Left ventricle myocardium inferior (tissue), 1 donor: ENCODE results near the gene POU2F1. TPM values are rescaled to one million over a fixed set of nuclear protein-coding genes. Genes with fewer than 3 reads are reported as not detected.

ENCODE experiments used
- DNase-seq: peaks from one replicate; pipeline ENCODE4 v3.0.0-alpha.2; 2020
- H3K27ac ChIP-seq: fragments of 200-600 bp; replicated peaks from 2 replicates; pipeline ENCODE4 v1.8.0; 2021
- H3K27me3 ChIP-seq: fragments of 200-600 bp; 2 replicates; pipeline ENCODE4 v1.8.0; 2021; ENCODE audit warnings: low read depth
- H3K36me3 ChIP-seq: fragments of 200-600 bp; 2 replicates; pipeline ENCODE4 v1.8.0; 2021
- H3K4me1 ChIP-seq: fragments of 200-600 bp; 2 replicates; pipeline ENCODE4 v1.8.0; 2021
- H3K4me3 ChIP-seq: fragments of 200-600 bp; 2 replicates; pipeline ENCODE4 v1.8.0; 2021; ENCODE audit warnings: mild to moderate bottlenecking, moderate library complexity
- H3K9me3 ChIP-seq: fragments of 200-600 bp; replicated peaks from 2 replicates; pipeline ENCODE4 v1.8.0; 2021
- intact Hi-C: fragments of 100-400 bp; cut with micrococcal nuclease; formaldehyde crosslinking; loops from one replicate; pipeline ENCODE4 v1.11.0; 2022
- long read RNA-seq: library from polyadenylated mRNA; unstranded; transcript quantifications from one replicate; pipeline ENCODE4 v2.0.0, GENCODE V29; 2021
- total RNA-seq: library from RNA; stranded (reverse); fragmentation: NEBNext Ultra II Directional; extraction: Animal tissue kit (Norgen Biotek cat#: 25700); gene quantifications from one replicate; pipeline ENCODE4 v1.2.1, GENCODE V29; 2021
- TF ChIP-seq, protein P1 (sequence below): fragments of 200-600 bp; IDR thresholded peaks from 2 replicates; pipeline ENCODE4 v1.8.0; 2021; ENCODE audit warnings: antibody characterized with exemption, mild to moderate bottlenecking, borderline replicate concordance
- donor health status: DM: no; HTN: yes; CAD: no; lungs with severe emphysema.

POU2F1 gene
- total RNA-seq = 7.5 TPM
- long read RNA-seq, full-length matches to known transcripts = 4 of 5 reads
- long read RNA-seq, partial matches to known transcripts = 1 of 5 reads
- long read RNA-seq, other reads (novel, unspliced or antisense) = 0 of 5 reads

DNA sequence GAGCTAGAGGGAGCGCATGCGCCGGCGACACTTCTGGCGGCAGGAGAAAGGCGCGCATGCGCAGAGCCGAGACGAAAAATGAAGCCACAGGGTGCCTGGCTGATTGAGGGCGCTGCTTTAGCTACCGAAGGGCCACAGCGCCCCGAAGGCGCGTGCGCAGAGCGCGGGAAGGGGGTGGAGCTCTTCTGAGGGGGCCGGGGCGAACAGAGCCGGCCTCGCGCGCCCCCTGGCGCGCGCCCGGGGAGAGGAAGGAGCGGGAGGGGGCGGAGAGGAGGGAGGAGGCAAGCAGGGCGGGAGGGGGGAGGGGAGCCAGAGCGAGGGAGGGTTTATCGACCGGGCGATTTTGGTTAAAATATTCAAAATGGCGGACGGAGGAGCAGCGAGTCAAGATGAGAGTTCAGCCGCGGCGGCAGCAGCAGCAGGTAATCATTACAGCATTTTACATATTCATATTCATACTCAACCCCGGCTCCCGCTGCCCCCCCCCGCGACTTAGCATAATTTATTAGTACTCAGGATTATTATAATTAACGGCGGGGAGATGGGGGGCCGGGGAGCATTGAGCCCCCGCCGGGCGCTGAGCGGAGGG, at the start of gene POU2F1:
TSS of gene POU2F1 (plus strand) at position 350 of the 589 bp plus-strand sequence. CDS start at position 362, 12 bp downstream.
- TF ChIP-seq, protein P1, sequence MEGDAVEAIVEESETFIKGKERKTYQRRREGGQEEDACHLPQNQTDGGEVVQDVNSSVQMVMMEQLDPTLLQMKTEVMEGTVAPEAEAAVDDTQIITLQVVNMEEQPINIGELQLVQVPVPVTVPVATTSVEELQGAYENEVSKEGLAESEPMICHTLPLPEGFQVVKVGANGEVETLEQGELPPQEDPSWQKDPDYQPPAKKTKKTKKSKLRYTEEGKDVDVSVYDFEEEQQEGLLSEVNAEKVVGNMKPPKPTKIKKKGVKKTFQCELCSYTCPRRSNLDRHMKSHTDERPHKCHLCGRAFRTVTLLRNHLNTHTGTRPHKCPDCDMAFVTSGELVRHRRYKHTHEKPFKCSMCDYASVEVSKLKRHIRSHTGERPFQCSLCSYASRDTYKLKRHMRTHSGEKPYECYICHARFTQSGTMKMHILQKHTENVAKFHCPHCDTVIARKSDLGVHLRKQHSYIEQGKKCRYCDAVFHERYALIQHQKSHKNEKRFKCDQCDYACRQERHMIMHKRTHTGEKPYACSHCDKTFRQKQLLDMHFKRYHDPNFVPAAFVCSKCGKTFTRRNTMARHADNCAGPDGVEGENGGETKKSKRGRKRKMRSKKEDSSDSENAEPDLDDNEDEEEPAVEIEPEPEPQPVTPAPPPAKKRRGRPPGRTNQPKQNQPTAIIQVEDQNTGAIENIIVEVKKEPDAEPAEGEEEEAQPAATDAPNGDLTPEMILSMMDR = peak; percentile 70
- intact Hi-C loops = no loop called here
- H3K36me3 ChIP-seq = no peaks in the 10 kb centered on the region
- DNase-seq = peak; percentile 99
- H3K9me3 ChIP-seq = no peaks in the 10 kb centered on the region
- peak within 1 kb of the TSS; percentile 96 for H3K27ac ChIP-seq
- H3K27me3 ChIP-seq = no peaks in the 10 kb centered on the region
- H3K4me1 ChIP-seq = peaks cover 46% of the 10 kb centered on the region
- H3K4me3 ChIP-seq = peak within 1 kb of the TSS; percentile 99

DNA sequence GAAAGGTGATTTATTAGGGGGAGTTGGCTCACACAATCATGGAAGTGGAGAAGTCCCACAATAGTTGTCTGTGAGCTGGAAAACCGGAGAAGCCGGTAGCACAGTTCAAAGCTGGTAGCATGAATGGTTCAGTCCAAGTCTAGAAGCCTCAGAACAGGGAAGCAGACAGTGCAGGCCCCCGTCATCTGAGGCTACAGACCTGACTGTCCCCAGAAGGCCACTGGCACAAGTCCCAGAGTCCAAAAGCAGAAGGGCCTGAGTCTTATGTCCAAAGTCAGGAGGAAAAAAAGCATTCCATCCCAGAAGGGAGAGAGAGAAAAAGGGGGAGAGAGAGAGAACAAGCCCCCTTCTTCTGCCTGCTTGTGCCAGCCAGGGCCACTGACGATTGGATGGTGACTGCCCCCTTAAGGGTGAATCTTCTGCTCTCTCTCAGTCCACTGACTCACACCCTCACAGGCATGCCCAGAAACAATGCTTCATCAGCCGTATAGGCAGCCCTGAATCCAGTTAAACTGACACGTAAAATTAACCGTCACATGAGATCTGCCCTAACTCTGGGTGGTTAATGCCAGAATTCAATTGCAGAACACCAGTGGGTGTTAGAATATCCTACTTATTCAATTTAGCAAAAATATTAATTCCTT, 49.3 kb upstream of the POU2F1 start:
- intact Hi-C loops = no loop called here
- H3K36me3 ChIP-seq = no peaks in the 10 kb centered on the region
- DNase-seq = no peak
- H3K9me3 ChIP-seq = no peaks in the 10 kb centered on the region
- no peak overlapping the region for H3K4me3 ChIP-seq
- H3K27ac ChIP-seq = no peak overlapping the region
- H3K4me1 ChIP-seq = no peaks in the 10 kb centered on the region
- peaks cover 36% of the 10 kb centered on the region for H3K27me3 ChIP-seq
- TF ChIP-seq, protein P1 = no peak

DNA sequence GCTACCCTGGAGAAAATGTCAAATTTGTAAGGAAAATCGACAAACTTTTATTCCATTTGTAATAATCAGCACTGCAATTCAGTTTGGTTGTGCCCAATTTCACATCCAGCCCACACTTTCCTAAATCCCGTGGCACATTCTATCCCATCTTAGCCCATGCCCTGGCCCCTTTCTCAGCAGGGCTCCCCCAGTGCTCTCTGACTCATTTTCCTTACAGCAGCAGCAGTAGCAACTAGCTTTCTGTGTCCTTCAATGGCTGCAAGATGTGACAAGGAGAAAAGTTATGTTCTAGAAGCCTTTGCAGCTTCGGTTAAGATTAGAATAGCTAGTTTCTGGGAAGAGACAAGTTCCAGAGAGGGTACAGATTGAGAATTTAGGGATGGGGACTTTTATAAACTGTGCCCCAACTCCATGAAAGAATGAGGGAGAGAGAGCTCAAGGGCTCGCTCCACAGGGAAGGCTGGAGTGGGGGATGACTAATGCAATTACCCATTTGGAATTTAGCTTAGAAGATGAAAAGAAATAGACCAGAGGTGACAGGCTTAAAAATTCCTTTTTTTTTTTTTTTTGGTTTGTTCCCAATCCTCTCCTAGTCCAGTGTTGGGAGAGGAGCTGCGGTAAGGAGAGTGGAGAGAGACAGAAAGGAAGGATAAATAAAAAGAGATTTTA, 47.0 kb upstream of the POU2F1 start:
- Histone ChIP-seq H3K9me3 (no peaks in the 10 kb centered on the region), H3K4me3 (no peak overlapping the region), H3K4me1 (no peaks in the 10 kb centered on the region), H3K27me3 (peaks cover 31% of the 10 kb centered on the region), H3K36me3 (no peaks in the 10 kb centered on the region), H3K27ac (no peak overlapping the region)
- TF ChIP-seq, protein P1 = no peak
- no peak for DNase-seq
- intact Hi-C loops = no loop called here

DNA sequence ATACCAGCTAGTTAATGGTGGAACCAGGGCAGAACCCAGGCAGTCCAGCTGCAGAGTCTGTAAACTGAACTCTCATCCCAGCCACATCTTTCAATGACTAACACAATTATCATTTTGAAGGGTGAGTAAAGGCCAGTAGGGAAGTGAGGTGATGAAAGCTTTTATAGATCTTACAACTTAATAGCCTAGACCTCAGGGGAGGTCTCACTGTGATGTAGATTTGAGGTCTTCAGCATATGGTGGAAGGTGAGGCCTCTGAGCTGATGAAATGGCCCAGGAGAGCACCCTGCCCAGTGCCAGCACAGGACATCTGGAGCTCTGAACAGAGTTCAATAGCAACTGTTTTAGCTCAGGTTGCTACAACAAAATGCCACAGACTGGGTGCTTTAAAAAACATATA, 44.8 kb upstream of the POU2F1 start:
- no peak overlapping the region for H3K27ac ChIP-seq
- no peaks in the 10 kb centered on the region for H3K36me3 ChIP-seq
- TF ChIP-seq, protein P1 = no peak
- intact Hi-C loops = no loop called here
- DNase-seq = no peak
- no peaks in the 10 kb centered on the region for H3K4me1 ChIP-seq
- H3K4me3 ChIP-seq = no peak overlapping the region
- H3K27me3 ChIP-seq = peaks cover 29% of the 10 kb centered on the region
- no peaks in the 10 kb centered on the region for H3K9me3 ChIP-seq

DNA sequence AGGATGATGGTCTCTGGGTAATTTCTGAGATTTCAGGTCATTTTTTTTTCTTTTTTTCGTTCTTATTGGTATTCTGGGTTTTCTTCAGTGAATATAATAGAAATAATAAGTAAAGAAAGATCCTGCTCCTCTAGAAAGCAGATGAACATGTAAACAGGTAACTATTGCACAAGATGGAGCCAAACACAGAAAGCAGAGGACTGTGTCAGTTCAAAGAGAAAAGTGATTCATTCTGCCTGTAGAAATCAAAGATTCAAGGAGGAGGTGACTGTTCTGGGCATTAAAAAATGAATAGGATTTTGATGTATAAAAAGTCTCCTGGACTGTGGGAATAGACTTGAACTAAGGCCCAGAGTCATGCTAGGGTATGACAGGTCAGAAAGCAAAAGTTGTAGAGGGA, 41.9 kb upstream of the POU2F1 start:
- TF ChIP-seq, protein P1 = no peak
- intact Hi-C loops = no loop called here
- DNase-seq = no peak
- Histone ChIP-seq H3K27ac (no peak overlapping the region), H3K4me1 (no peaks in the 10 kb centered on the region), H3K9me3 (no peaks in the 10 kb centered on the region), H3K36me3 (no peaks in the 10 kb centered on the region), H3K4me3 (no peak overlapping the region), H3K27me3 (peaks cover 9% of the 10 kb centered on the region)
